GM10266 (cell line): ENCODE data around the gene PASK.

Source experiments
- DNase-seq: peaks from one replicate; pipeline ENCODE4 v3.0.0; 2012; ENCODE audit errors: extremely low spot score
- TF ChIP-seq, protein P1 (sequence below): IDR thresholded peaks from 2 replicates; pipeline ENCODE4 v1.5.1; 2012; ENCODE audit warnings: mild to moderate bottlenecking, low read depth; ENCODE audit not compliant: control insufficient read depth, insufficient read depth; ENCODE audit errors: missing control alignments

PASK gene

DNA sequence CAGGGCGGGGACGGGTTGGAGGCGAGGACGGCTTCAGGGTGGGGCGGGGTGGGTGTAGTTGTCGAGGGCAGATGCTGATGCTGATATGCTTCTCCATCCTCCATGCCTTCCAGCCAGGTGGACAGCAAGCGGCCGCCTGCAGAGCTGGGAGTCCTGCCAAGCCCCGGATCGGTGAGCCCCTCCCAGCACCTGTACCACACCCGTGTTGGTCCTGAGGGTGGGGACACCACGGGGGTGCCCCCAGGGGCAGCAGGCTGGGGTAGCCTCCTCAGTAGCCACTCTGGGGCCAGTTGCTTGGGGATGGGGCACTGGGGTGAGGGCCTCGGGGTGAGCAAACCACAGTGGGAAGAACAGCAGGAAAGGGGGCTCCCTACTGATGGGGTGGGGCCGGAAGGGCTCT, 41.8 kb upstream of the PASK start:
- TF ChIP-seq, protein P1, sequence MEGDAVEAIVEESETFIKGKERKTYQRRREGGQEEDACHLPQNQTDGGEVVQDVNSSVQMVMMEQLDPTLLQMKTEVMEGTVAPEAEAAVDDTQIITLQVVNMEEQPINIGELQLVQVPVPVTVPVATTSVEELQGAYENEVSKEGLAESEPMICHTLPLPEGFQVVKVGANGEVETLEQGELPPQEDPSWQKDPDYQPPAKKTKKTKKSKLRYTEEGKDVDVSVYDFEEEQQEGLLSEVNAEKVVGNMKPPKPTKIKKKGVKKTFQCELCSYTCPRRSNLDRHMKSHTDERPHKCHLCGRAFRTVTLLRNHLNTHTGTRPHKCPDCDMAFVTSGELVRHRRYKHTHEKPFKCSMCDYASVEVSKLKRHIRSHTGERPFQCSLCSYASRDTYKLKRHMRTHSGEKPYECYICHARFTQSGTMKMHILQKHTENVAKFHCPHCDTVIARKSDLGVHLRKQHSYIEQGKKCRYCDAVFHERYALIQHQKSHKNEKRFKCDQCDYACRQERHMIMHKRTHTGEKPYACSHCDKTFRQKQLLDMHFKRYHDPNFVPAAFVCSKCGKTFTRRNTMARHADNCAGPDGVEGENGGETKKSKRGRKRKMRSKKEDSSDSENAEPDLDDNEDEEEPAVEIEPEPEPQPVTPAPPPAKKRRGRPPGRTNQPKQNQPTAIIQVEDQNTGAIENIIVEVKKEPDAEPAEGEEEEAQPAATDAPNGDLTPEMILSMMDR, result no peak
- no peak for DNase-seq

DNA sequence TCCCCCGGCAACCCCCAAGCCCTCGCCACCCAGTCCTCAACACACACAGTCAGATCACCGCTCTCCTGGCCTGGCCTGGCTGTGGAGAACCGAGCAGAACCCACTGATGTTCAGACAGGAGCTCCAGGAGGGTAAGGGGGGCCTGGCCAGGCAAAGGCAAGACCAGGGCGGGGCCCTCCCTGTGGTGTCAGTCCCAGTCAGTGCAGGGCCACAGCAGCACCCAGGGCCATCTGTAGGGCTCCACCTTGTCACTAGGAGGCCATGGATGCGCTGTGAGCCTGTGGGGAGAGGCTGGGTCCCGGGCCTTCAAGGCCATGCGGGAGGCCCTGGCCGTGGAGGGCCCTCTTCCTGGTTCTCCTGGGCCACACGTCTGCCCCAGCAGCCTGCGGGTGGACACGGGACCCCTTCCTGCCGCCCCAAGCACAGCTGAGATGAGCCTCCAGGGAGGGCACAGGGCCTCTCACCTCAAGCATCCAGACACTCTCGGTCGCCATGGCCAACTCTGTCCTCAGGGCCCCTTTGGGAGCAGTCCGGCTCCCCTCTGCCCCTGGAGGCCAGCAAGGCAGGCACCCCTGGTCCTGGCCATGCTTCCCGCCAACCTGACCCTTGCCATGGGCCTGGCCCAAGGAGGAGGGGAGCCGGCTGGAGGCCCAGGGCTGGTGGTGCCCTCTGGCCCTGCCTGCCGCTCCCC, 41.2 kb upstream of the PASK start:
- TF ChIP-seq, protein P1, result no peak
- DNase-seq, result no peak

DNA sequence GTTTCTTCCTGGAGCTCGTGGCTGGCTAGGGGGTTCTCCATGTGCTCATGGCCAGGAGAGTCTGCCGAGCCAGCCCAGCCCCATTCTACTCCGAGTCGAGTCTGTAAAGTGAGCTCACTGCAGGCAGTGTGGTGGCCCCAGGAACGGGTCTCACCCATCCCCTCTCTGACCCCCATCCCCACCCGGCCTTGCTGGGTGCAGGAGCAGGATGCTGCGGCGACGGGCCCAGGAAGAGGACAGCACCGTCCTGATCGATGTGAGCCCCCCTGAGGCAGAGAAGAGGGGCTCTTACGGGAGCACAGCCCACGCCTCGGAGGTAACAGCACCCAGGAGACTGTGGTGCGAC, 40.6 kb upstream of the PASK start:
- TF ChIP-seq, protein P1, result no peak
- DNase-seq, result no peak

DNA sequence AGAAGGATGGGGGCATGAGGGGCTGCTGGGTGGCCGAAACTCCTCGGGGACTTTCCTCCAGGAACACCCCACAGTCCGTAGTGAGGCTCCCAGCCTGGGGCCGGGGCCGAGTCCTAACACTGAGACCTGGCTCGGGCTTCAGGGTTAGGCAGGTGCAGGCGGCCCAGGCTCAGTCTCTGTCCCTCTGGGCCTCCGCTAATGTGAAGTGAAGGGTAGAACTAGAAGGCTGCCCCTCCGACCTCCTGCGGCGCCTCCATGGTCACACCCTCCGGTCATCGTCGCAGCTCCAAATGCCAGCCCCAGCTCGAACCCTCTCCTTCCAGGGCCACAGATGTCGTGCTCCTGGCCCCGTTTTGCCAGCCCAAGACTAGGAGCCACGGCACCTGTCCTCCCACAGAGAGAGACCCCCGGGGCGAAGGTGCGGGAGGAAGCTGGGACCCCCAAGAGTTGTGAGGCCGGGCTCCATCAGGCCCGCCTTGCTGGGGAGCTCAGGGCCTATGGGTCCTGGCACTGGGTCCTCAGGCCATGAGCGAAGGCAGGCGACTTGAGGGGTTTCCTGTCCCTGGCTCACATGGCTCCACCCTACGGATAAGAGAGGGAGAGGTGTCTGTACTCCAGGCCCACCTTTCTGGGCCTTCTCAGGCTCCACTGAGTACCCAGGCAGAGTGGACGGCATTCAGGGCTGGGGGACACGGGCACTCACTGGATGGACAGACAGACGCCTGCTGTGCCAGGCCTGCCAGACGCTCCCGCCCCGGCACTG, 40.0 kb upstream of the PASK start:
- TF ChIP-seq, protein P1, result no peak
- no peak for DNase-seq

DNA sequence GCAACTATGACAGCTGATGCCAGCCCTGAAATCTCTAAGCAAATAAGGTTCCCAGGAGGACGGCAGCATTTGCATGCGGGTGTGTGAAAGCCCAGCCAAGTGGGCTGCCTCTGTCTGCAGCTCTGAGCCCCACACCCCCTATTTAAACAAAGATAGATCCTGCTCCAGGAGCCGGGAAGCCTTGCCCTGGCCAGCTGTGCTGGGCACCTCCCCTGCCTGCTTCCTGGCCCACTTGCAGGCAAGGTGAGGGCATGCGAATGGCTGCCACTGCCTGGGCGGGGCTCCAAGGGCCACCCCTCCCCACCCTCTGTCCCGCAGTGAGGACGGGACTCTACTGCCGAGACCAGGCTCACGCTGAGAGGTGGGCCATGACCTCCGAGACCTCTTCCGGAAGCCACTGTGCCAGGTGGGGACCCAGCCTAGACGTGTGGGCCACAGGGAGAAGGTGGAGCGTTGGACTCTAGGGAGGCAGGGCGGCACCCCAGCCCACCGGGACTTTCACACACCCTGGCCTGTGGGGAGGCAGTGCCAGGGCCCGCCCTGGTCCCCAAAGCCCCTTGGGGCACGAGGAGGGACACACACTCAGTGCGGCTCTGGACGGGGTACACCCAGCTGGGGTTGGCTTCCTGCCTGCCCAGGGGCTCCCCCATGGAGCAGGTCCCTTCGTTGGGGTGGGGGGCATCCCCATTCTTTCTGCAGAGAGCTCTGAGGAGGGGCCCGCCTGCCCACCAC, 39.3 kb upstream of the PASK start, which contains the start of gene ANO7:
TSS of gene ANO7 (plus strand) at position 317 of the 732 bp plus-strand sequence. CDS start 1,387 bp downstream, outside the sequence.
- DNase-seq, result no peak
- TF ChIP-seq, protein P1, result no peak

DNA sequence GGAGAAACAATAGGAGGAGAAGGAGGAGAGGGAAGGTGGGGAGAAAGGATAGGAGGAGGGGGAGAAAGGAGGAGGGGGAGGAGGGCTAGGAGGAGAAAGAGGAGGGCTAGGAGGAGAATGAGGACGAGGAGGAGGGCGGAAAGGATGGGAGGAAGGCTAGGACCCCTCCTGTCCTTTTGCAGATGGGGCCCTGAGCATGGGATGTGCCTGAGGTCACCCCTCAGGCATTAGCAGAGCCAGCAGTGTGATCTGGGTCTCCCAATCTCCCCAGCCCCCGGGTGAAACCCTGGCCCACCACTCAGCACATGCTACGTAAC, 38.6 kb upstream of the PASK start:
- TF ChIP-seq, protein P1, result no peak
- DNase-seq, result no peak
